ENCODE measurements around the gene FCRL5.

DNA sequence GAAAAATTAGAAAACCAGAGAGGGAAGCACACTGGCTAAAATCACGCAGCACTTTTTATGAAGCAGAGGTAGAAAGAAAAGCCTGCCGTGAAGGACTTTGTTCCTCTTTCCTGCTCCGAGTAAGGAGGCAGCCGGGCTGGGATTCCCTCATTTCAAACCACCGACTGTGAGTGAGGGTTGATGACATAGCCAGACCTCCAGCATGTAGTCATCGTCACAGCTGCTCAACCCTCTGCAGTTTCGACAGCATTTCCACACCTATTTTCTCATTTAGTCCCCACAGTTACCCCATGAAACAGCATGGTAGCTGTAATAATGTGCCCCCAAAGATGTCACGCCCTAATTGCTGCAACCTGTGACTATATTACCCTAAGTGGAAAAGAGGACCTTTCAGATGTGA is 35.3 kb downstream of the FCRL5 start:
- TF ChIP-seq, protein P1, sequence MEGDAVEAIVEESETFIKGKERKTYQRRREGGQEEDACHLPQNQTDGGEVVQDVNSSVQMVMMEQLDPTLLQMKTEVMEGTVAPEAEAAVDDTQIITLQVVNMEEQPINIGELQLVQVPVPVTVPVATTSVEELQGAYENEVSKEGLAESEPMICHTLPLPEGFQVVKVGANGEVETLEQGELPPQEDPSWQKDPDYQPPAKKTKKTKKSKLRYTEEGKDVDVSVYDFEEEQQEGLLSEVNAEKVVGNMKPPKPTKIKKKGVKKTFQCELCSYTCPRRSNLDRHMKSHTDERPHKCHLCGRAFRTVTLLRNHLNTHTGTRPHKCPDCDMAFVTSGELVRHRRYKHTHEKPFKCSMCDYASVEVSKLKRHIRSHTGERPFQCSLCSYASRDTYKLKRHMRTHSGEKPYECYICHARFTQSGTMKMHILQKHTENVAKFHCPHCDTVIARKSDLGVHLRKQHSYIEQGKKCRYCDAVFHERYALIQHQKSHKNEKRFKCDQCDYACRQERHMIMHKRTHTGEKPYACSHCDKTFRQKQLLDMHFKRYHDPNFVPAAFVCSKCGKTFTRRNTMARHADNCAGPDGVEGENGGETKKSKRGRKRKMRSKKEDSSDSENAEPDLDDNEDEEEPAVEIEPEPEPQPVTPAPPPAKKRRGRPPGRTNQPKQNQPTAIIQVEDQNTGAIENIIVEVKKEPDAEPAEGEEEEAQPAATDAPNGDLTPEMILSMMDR (IDR thresholded peaks at IDR 0.05): no peak
- TF ChIP-seq EZH2phosphoT487 (IDR thresholded peaks at IDR 0.05): no peak
